Measurements from ENCODE around the gene SLC7A14. TPM values are rescaled to one million over a fixed set of nuclear protein-coding genes. Genes with fewer than 3 reads are reported as not detected.
A peak's percentile ranks its signal among the peaks of the same experiment; 100 is the strongest.

SLC7A14 gene
- polyA plus RNA-seq, 6 donors from 2014 or later, result not detected

- Mint-ChIP-seq H3K27me3 (peaks cover 19 to 30% (median 24%) of the 10 kb centered on the region in 3 donors), H3K4me3 (no peak overlapping the region), H3K27ac (no peak overlapping the region), H3K9me3 (no peaks in the 10 kb centered on the region), H3K36me3 (no peaks in the 10 kb centered on the region), H3K4me1 (no peaks in the 10 kb centered on the region)
- ATAC-seq (ENCODE audit: low read depth in 2 of 2) (no peak), DNase-seq (no peak)
Measured at GRCh38 chr3:170551252-170551651, 34.6 kb downstream of the SLC7A14 start.

DNA sequence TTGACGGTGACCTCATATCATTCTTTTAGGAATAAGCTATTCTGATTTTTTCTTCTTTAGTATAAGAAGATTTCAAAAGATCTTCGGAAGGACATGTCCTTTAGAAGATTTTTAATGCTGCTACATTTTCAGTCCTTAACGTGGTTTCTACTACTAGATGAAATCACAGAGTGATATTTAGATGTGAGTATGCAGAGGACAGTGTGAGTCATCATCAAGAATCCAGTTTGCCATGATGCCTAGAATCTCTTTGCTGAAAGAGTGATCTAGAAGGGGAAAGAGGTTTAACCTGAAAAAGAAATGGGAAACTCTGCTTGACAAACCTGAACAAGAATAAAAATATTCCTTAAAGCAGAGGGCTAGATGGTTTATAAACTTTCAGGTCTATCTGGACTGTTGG lies 43.2 kb downstream of the SLC7A14 start:
- Mint-ChIP-seq H3K9me3 (no peaks in the 10 kb centered on the region), H3K27me3 (peaks cover 11 to 56% (median 22%) of the 10 kb centered on the region in 3 donors), H3K27ac (no peak overlapping the region), H3K4me3 (no peak overlapping the region), H3K36me3 (no peaks in the 10 kb centered on the region), H3K4me1 (no peaks in the 10 kb centered on the region)
- no peak for DNase-seq
- no peak for ATAC-seq (ENCODE audit: low read depth in 2 of 2)

- DNase-seq (no peak), ATAC-seq (ENCODE audit: low read depth in 2 of 2) (no peak)
- no peak overlapping the region for H3K27ac Mint-ChIP-seq
- H3K9me3 Mint-ChIP-seq, result no peaks in the 10 kb centered on the region
- H3K4me1 Mint-ChIP-seq, result no peaks in the 10 kb centered on the region
- H3K27me3 Mint-ChIP-seq, result peaks cover 16 to 42% (median 41%) of the 10 kb centered on the region in 3 donors
- H3K4me3 Mint-ChIP-seq, result no peak overlapping the region
- H3K36me3 Mint-ChIP-seq, result no peaks in the 10 kb centered on the region
Measured at GRCh38 chr3:170539897-170540296, 46.0 kb downstream of the SLC7A14 start.

GRCh38 chr3:170536712-170537111 lies 49.2 kb downstream of the SLC7A14 start:
- no peaks in the 10 kb centered on the region for H3K4me1 Mint-ChIP-seq
- no peak for ATAC-seq (ENCODE audit: low read depth in 2 of 2)
- DNase-seq, result no peak
- H3K27ac Mint-ChIP-seq, result no peak overlapping the region
- no peaks in the 10 kb centered on the region for H3K9me3 Mint-ChIP-seq
- H3K27me3 Mint-ChIP-seq, result peaks cover 23 to 35% (median 24%) of the 10 kb centered on the region in 3 donors
- no peak overlapping the region for H3K4me3 Mint-ChIP-seq
- H3K36me3 Mint-ChIP-seq, result no peaks in the 10 kb centered on the region

DNA sequence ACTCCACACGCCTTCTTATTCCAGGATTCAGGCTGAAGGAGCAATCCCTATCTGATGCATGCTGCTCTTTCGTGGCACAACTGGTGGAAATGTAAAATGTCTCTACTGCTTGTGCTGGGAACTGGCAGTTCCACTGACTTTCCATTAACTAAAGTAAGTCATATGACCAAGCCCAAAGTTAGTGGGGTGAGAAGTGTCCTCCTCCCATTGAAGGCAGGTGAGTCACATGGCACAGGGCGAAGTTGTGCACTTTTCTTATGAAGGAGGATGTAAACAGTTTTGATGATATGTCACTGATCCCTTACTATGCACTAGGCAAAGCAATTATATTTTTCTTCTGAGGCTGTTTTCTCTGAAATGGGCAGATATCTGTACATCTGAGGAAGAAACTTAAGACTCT lies 51.6 kb downstream of the SLC7A14 start:
- H3K36me3 Mint-ChIP-seq, result no peaks in the 10 kb centered on the region
- ATAC-seq (ENCODE audit: low read depth in 2 of 2), result no peak
- peaks cover 20 to 30% (median 22%) of the 10 kb centered on the region in 3 donors for H3K27me3 Mint-ChIP-seq
- peaks cover 0 to 1% (median 0%) of the 10 kb centered on the region in 7 donors for H3K9me3 Mint-ChIP-seq
- no peak overlapping the region for H3K27ac Mint-ChIP-seq
- H3K4me1 Mint-ChIP-seq, result no peaks in the 10 kb centered on the region
- DNase-seq, result no peak
- H3K4me3 Mint-ChIP-seq, result no peak overlapping the region

DNA sequence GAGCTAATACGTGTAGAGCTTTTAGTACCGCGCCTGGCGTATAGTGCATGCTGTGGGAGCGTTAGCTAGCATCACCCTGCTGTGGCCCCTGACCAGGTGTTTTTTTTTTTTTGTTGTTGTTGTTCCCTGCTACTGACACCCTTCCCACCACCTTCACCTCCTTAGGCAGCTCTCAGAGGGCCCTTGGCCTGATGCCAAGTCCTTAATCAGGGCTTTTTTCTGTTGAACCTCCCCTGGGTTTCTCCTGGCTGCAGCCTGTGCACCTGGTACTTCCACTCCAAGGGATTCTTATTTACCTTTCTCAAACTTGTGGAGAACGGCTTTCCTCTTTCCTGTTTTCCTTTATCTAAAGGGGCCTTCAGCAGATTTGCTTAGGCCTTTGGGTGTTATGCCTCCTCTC lies 53.3 kb downstream of the SLC7A14 start:
- DNase-seq (no peak), ATAC-seq (ENCODE audit: low read depth in 2 of 2) (no peak)
- Mint-ChIP-seq H3K27ac (no peak overlapping the region), H3K27me3 (peaks cover 9 to 21% (median 15%) of the 10 kb centered on the region in 3 donors), H3K36me3 (no peaks in the 10 kb centered on the region), H3K4me3 (no peak overlapping the region), H3K4me1 (no peaks in the 10 kb centered on the region), H3K9me3 (peaks cover 0 to 1% (median 0%) of the 10 kb centered on the region in 7 donors)

- DNase-seq, result no peak
- peaks cover 1 to 13% (median 7%) of the 10 kb centered on the region in 3 donors for H3K27me3 Mint-ChIP-seq
- H3K36me3 Mint-ChIP-seq, result no peaks in the 10 kb centered on the region
- H3K9me3 Mint-ChIP-seq, result peaks cover 0 to 1% (median 0%) of the 10 kb centered on the region in 7 donors
- H3K27ac Mint-ChIP-seq, result peak overlapping the region in 1 of 6 donors; percentile 50
- no peak overlapping the region for H3K4me3 Mint-ChIP-seq
- ATAC-seq (ENCODE audit: low read depth in 2 of 2), result no peak
- no peaks in the 10 kb centered on the region for H3K4me1 Mint-ChIP-seq
Measured at GRCh38 chr3:170531657-170532335, 54.1 kb downstream of the SLC7A14 start.

GRCh38 chr3:170531054-170531453 lies 54.8 kb downstream of the SLC7A14 start:
- Mint-ChIP-seq H3K27me3 (peaks cover 0 to 15% (median 9%) of the 10 kb centered on the region in 3 donors), H3K9me3 (peaks cover 0 to 1% (median 0%) of the 10 kb centered on the region in 7 donors), H3K4me3 (no peak overlapping the region), H3K36me3 (no peaks in the 10 kb centered on the region), H3K27ac (peak overlapping the region in 1 of 6 donors; percentile 24), H3K4me1 (no peaks in the 10 kb centered on the region)
- ATAC-seq (ENCODE audit: low read depth in 2 of 2) (no peak), DNase-seq (no peak)

GRCh38 chr3:170529912-170530311 lies 56.0 kb downstream of the SLC7A14 start:
- Mint-ChIP-seq H3K4me3 (no peak overlapping the region), H3K4me1 (no peaks in the 10 kb centered on the region)

DNA sequence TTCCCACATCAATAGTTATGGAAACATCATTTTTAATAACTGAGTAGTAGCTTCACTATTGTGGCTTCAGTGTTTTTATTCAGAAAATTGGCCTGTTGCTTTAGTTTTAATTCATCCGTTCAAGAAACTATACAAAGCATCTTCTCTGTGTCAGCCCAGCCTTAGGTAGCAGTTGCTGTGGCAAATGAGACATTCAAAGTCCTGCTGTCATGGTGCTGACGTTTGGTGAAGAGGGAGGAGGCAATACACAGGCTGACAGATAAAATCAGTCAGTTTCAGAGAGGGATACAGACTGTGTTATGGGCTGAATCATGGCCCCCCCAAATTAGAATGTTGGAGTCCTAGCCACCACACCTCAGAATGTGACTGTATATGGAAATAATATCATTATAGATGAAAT lies 56.5 kb downstream of the SLC7A14 start:
- Mint-ChIP-seq H3K4me1 (no peaks in the 10 kb centered on the region), H3K27me3 (peaks cover 0 to 16% (median 4%) of the 10 kb centered on the region in 3 donors), H3K9me3 (peaks cover 0 to 1% (median 0%) of the 10 kb centered on the region in 7 donors), H3K36me3 (no peaks in the 10 kb centered on the region), H3K27ac (no peak overlapping the region), H3K4me3 (no peak overlapping the region)
- DNase-seq, result no peak
- no peak for ATAC-seq (ENCODE audit: low read depth in 2 of 2)

More at GRCh38 chr3:170529912-170530311, 56.0 kb downstream of the SLC7A14 start:
- H3K27me3 Mint-ChIP-seq, result peaks cover 0 to 16% (median 4%) of the 10 kb centered on the region in 3 donors
- H3K9me3 Mint-ChIP-seq, result peaks cover 0 to 1% (median 0%) of the 10 kb centered on the region in 7 donors
- no peak for DNase-seq
- no peak for ATAC-seq (ENCODE audit: low read depth in 2 of 2)
- H3K27ac Mint-ChIP-seq, result peak overlapping the region in 1 of 6 donors; percentile 88
- H3K36me3 Mint-ChIP-seq, result no peaks in the 10 kb centered on the region

DNA sequence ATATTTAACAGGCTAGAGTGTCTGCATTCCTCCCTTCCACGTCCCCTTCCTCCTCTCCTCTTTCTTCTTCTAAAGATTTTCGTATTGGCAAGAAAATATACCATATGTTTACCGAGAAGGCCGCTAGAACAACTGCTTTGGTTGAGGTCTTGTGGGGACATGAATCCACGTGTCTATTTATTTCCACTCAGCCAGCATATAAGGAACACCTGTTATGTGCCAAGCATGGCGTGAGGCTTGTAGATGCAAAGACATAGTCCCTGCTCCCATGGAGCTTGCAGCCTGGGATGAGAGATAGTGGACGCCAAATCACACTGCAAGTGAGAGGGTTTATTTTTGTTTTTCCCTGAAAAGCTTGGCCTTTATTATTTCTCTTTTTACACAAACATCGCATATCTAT lies 57.1 kb downstream of the SLC7A14 start:
- Mint-ChIP-seq H3K9me3 (peaks cover 0 to 1% (median 0%) of the 10 kb centered on the region in 7 donors), H3K4me1 (no peaks in the 10 kb centered on the region), H3K4me3 (no peak overlapping the region), H3K27me3 (peaks cover 0 to 16% (median 4%) of the 10 kb centered on the region in 3 donors), H3K36me3 (no peaks in the 10 kb centered on the region), H3K27ac (no peak overlapping the region)
- ATAC-seq (ENCODE audit: low read depth in 2 of 2) (no peak), DNase-seq (no peak)

DNA sequence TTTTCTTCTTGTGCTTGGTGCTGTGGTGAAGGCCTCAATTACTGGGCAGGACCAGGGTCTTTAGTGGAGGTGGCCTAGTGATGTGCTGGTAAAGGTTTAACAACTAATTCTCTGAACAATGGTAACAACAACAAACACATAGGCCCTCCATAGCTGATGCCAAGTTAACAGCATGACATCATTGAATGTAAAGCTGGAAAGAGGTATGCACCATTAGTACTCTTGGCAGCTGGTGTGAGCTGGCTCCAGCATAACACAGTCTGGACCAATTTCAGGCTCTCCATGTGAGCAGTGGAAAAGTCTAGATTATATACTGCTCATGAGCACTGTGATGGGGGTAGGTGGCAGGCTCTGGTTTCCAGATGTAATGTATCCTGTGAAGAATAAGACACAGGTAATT lies 61.8 kb downstream of the SLC7A14 start:
- Mint-ChIP-seq H3K4me3 (no peak overlapping the region), H3K27me3 (peaks cover 0 to 9% (median 2%) of the 10 kb centered on the region in 3 donors), H3K36me3 (no peaks in the 10 kb centered on the region), H3K27ac (no peak overlapping the region), H3K9me3 (peaks cover 0 to 2% (median 0%) of the 10 kb centered on the region in 7 donors), H3K4me1 (no peaks in the 10 kb centered on the region)
- DNase-seq (no peak), ATAC-seq (ENCODE audit: low read depth in 2 of 2) (no peak)

DNA sequence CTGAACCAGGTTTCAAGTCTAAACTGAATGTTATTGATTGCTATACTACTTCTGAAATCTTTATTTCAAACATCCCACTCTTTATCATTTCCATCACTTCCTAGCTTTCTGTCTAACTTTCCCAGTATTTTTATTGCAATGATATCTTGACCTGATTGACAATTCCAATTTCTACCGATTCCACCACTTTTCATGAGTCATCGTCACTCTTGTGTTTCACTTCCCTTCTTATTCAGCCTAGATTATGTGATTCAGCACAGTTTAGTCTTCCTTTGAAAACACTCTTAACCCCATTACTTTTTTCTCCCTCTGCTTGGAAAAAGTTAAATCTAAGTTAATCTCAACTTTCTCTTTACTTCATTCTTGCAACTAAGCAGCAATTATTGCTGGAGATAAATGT lies 62.6 kb downstream of the SLC7A14 start:
- Mint-ChIP-seq H3K4me3 (no peak overlapping the region), H3K4me1 (no peaks in the 10 kb centered on the region), H3K27me3 (peaks cover 3 to 10% (median 9%) of the 10 kb centered on the region in 3 donors), H3K36me3 (no peaks in the 10 kb centered on the region), H3K27ac (peak overlapping the region in 1 of 6 donors; percentile 15), H3K9me3 (peaks cover 0 to 2% (median 0%) of the 10 kb centered on the region in 7 donors)
- ATAC-seq (ENCODE audit: low read depth in 2 of 2) (no peak), DNase-seq (no peak)

DNA sequence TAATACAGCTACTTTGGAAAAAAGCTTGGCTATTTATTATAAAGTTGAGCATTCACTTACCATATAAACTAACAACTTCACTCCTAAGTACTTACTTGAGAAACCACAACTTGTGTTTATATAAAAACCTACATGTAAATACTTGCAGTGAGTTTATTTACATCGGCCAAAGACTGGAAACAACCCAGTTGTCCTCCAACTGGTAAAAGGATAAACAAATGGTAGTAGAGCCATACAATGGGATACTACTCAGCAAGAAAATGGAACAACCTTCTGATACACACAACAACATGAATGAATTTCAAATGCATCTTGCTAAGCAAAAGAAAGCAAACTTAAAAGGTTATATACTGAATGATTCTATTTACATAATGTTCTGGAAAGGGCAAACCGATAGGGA lies 63.7 kb downstream of the SLC7A14 start:
- H3K4me3 Mint-ChIP-seq, result no peak overlapping the region
- DNase-seq (no peak), ATAC-seq (ENCODE audit: low read depth in 2 of 2) (no peak)
- no peaks in the 10 kb centered on the region for H3K36me3 Mint-ChIP-seq
- H3K27ac Mint-ChIP-seq, result peak overlapping the region in 1 of 6 donors; percentile 30
- peaks cover 0 to 2% (median 0%) of the 10 kb centered on the region in 7 donors for H3K9me3 Mint-ChIP-seq
- peaks cover 12 to 21% (median 14%) of the 10 kb centered on the region in 3 donors for H3K27me3 Mint-ChIP-seq
- no peaks in the 10 kb centered on the region for H3K4me1 Mint-ChIP-seq
